Testis (tissue), 3 donors: ENCODE results near the gene KCTD3. TPM values are rescaled to one million over a fixed set of nuclear protein-coding genes. Genes with fewer than 3 reads are reported as not detected.

Source experiments
- DNase-seq: peaks from one replicate; pipeline ENCODE4 v3.0.0-alpha.2; 2019
- H3K27ac ChIP-seq, 2 donors: fragments of 200-600 bp; sonication (generic); one replicate each; pipeline ENCODE4 v1.5.1; 2019
- H3K27me3 ChIP-seq: fragments of 200-600 bp; sonication (generic); one replicate; pipeline ENCODE4 v1.5.1; 2019
- H3K36me3 ChIP-seq: fragments of 200-600 bp; sonication (generic); one replicate; pipeline ENCODE4 v1.5.1; 2017; ENCODE audit warnings: low read depth; ENCODE audit errors: missing control alignments
- H3K4me1 ChIP-seq: fragments of 200-600 bp; sonication (generic); one replicate; pipeline ENCODE4 v1.5.1; 2019
- H3K4me3 ChIP-seq, 2 donors: fragments of 200-600 bp; sonication (generic); one replicate each; pipeline ENCODE4 v1.5.1; 2017 to 2019
- H3K9me3 ChIP-seq: fragments of 200-600 bp; sonication (generic); one replicate; pipeline ENCODE4 v1.5.1; 2017
- POLR2A ChIP-seq: fragments of 450-650 bp; IDR thresholded peaks from one replicate; pipeline ENCODE4 v1.6.1; 2017; ENCODE audit warnings: antibody characterized with exemption, mild to moderate bottlenecking, moderate library complexity
- WGBS, 2 donors: methylation state at CpG; one replicate each; pipeline ENCODE4 v1.1.5; 2018; 5-methylcytosine and 5-hydroxymethylcytosine counted together
- intact Hi-C: fragments of 100-400 bp; cut with DNase I; formaldehyde crosslinking; loops from one replicate; pipeline ENCODE4 v1.15.1; 2023; ENCODE audit warnings: low total_unique reads
- polyA plus RNA-seq: library from polyadenylated mRNA; stranded (reverse); fragments of 350-450 nt; fragmentation: Illumina TruSeq; extraction: RNeasy Lipid Tissue Mini Kit (QIAGEN cat#74804); gene quantifications from one replicate; pipeline ENCODE4 v1.2.3, GENCODE V29; 2014; ENCODE audit warnings: low read depth, low replicate concordance; ENCODE audit not compliant: insufficient read depth
- total RNA-seq, 2 donors: library from RNA; depleted of rRNA; stranded (reverse); fragments of >200 nt; gene quantifications; one replicate each; pipeline ENCODE4 v1.2.3, GENCODE V29; 2016
- TF ChIP-seq, protein P1 (sequence below), 3 experiments: fragments of 450-650 bp in 2 of 3; fragments of 200-600 bp in 1 of 3; sonication (generic) in 1 of 3; IDR thresholded peaks; one replicate each; pipeline ENCODE4 v1.5.1; 2016 to 2019; ENCODE audit warnings: antibody characterized with exemption in 3 of 3, mild to moderate bottlenecking in 2 of 3, moderate library complexity in 1 of 3

The KCTD3 gene
- total and polyA plus RNA-seq, 3 donors from 2014 or later: 38.1 to 81.5 (median 70.2) TPM

DNA sequence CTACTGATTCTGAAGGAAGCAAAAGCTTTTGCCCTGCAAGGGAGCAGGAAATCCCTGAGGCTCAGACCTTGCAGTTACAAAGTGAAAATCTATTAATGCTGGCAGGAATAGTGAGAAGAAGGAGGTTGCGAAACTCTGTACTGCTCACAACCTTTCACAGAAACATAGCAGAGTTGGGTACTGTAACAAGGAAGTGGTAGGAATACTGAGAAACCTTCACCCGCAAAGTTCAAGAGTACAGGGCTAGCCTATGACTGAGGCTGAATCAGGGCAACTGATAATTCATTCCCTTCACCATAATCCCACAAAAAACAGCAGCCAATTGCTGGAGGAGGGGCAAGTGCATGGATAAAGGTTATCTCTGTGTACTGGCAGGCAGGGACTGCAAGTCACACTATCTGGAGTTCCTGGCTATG is 23.9 kb upstream of the KCTD3 start:
- TF ChIP-seq POLR2A: no peak
- H3K9me3 ChIP-seq: no peaks in the 10 kb centered on the region
- no peaks in the 10 kb centered on the region for H3K27me3 ChIP-seq
- peak; percentile 40 for DNase-seq
- no peak overlapping the region for H3K4me3 ChIP-seq
- WGBS, 2 donors: 61 to 92% methylated on average over 2 of the region's 2 CpGs
- H3K27ac ChIP-seq: no peak overlapping the region
- intact Hi-C loops: no loop called here
- H3K4me1 ChIP-seq: peaks cover 5% of the 10 kb centered on the region
- H3K36me3 ChIP-seq: no peaks in the 10 kb centered on the region

DNA sequence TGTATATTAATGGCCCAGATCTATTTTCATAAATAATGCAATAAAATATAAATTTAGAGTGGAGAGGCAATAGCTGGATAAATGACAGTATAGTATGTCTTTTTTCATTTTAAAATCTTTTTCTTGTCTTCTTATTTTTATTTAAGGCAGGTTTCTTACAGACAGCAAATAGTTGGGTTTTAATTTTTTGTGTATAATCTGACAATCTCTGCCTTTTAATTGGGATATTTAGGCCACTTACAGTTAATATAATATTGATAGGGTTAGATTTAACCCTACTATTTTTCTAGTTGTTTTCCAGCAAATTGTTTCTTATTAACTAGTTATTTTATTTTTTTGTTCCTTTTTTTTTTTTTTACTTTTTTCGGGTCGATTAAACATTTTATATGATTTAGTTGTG is 23.3 kb upstream of the KCTD3 start:
- 93 to 97% methylated on average over 2 of the region's 2 CpGs for WGBS, 2 donors
- intact Hi-C loops: no loop called here
- Histone ChIP-seq H3K36me3 (no peaks in the 10 kb centered on the region), H3K4me3 (no peak overlapping the region), H3K4me1 (peaks cover 5% of the 10 kb centered on the region), H3K9me3 (no peaks in the 10 kb centered on the region), H3K27me3 (no peaks in the 10 kb centered on the region), H3K27ac (no peak overlapping the region)
- no peak for DNase-seq
- TF ChIP-seq, protein P1, sequence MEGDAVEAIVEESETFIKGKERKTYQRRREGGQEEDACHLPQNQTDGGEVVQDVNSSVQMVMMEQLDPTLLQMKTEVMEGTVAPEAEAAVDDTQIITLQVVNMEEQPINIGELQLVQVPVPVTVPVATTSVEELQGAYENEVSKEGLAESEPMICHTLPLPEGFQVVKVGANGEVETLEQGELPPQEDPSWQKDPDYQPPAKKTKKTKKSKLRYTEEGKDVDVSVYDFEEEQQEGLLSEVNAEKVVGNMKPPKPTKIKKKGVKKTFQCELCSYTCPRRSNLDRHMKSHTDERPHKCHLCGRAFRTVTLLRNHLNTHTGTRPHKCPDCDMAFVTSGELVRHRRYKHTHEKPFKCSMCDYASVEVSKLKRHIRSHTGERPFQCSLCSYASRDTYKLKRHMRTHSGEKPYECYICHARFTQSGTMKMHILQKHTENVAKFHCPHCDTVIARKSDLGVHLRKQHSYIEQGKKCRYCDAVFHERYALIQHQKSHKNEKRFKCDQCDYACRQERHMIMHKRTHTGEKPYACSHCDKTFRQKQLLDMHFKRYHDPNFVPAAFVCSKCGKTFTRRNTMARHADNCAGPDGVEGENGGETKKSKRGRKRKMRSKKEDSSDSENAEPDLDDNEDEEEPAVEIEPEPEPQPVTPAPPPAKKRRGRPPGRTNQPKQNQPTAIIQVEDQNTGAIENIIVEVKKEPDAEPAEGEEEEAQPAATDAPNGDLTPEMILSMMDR (IDR thresholded peaks at IDR 0.05): no peak
- TF ChIP-seq POLR2A: no peak

DNA sequence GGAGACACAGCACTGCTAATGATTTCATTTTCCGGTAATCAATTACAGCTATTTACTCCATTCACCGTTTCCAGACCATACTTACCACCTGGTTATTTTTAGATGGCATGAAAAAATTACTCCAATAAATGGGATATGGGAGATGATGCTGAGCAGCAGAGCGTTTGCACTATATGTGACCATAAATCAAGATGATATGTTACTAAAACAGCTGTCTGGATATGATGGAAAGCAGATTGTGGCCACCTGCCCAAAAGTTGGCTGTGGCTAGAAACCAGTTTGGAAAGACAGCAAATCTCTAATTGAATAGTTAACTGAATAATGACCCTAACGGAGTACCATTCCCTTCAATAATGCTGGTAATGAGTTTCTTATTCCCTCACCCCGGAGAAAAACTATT is 22.5 kb upstream of the KCTD3 start:
- 87 to 88% methylated on average over 5 of the region's 5 CpGs for WGBS, 2 donors
- Histone ChIP-seq H3K9me3 (no peaks in the 10 kb centered on the region), H3K27me3 (no peaks in the 10 kb centered on the region), H3K36me3 (no peaks in the 10 kb centered on the region), H3K4me1 (peaks cover 5% of the 10 kb centered on the region), H3K27ac (no peak overlapping the region), H3K4me3 (no peak overlapping the region)
- DNase-seq: no peak
- TF ChIP-seq, protein P1 (IDR thresholded peaks at IDR 0.05): no peak
- intact Hi-C loops: no loop called here

DNA sequence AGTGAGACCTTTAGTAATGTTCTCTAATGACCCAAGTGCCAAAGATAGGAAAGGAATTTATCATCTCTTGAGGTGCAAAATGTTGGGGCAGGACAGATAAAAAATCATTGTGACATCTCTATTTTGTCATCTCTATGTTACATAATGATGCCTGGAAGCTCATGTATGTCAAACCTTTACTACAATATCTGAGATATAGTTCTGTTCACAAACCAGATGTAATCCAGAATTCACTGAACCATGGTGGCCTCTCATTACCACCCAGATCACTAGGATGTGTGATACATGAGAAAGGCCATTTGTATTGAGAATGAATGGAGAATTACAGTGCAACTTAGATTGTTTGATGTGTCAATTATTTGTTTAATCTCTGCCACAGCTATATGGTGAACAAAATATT is 22.0 kb upstream of the KCTD3 start:
- intact Hi-C loops: no loop called here
- H3K4me1 ChIP-seq: peaks cover 2% of the 10 kb centered on the region
- no peak overlapping the region for H3K4me3 ChIP-seq
- H3K27ac ChIP-seq: no peak overlapping the region
- no peaks in the 10 kb centered on the region for H3K27me3 ChIP-seq
- no peaks in the 10 kb centered on the region for H3K9me3 ChIP-seq
- DNase-seq: no peak
- H3K36me3 ChIP-seq: no peaks in the 10 kb centered on the region
- TF ChIP-seq, protein P1 (IDR thresholded peaks at IDR 0.05): no peak
- TF ChIP-seq POLR2A: no peak

DNA sequence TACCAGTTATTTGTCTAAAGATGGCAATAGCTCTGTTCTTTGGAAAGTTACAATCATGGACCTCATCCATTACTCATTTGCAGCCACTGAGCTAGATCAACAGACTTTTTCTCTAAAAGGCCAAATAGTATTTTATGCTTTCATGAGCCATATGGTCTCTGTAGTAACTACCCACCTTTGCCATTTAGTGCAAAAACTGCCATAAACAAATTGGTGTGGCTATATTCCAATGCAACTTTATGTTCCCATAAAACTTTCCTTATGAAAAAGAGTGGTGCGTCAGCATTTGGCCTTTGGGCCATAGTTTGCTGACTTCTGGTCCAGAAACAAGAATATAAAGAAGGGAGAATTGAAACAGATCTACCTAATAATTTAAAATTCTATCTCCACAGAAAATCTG is 20.1 kb upstream of the KCTD3 start:
- no peak for TF ChIP-seq POLR2A
- TF ChIP-seq, protein P1 (IDR thresholded peaks at IDR 0.05): no peak
- no peaks in the 10 kb centered on the region for H3K4me1 ChIP-seq
- H3K36me3 ChIP-seq: no peaks in the 10 kb centered on the region
- intact Hi-C loops: no loop called here
- DNase-seq: no peak
- 81 to 85% methylated on average over 1 of the region's 1 CpG for WGBS, 2 donors
- H3K27ac ChIP-seq: no peak overlapping the region
- no peak overlapping the region for H3K4me3 ChIP-seq
- H3K27me3 ChIP-seq: no peaks in the 10 kb centered on the region
- no peaks in the 10 kb centered on the region for H3K9me3 ChIP-seq
